ENCODE measurements around the gene ZSWIM4.

ZSWIM4 gene

GRCh38 chr19:13781547-13781946 lies 13.7 kb upstream of the ZSWIM4 start:
- DNase-seq: peak; percentile 87 to 95
- peaks cover 5 to 35% (median 17%) of the 10 kb centered on the region in 4 donors for H3K4me1 ChIP-seq
- intact Hi-C loops (cut with DNase I; ENCODE audit: low total_unique reads): loop anchor here (10.0 kb wide), 1 partner anchor 293 kb away; the partner anchor contains the start of gene MISP3
- peaks cover 17 to 35% (median 29%) of the 10 kb centered on the region in 3 donors for H3K36me3 ChIP-seq
- H3K4me3 ChIP-seq: no peak overlapping the region
- peak overlapping the region; percentile 57 to 63 for H3K27ac ChIP-seq
- no peaks in the 10 kb centered on the region for H3K27me3 ChIP-seq
- TF ChIP-seq CTCF (IDR thresholded peaks at IDR 0.05): no peak
- no peaks in the 10 kb centered on the region for H3K9me3 ChIP-seq

DNA sequence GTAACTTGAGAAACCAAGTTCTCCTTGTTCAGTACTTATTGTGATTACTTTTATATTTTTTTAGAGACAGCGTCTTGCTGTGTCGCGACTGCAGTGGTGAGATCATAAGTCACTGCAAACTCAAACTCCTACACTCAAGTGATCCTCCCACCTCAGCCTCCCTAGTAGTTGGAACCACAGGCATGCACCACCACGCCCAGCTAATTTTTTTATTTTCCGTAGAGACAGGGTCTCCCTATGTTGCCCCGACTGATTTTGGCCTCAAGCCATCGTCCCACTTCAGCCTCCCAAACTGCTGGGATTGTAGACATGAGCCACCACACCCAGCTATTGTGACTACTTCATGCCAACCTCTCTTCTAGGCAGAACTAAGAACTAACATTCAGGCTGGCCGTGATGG lies 12.7 kb upstream of the ZSWIM4 start:
- intact Hi-C loops (cut with DNase I; ENCODE audit: low total_unique reads): loop anchor here (10.0 kb wide), 1 partner anchor 292 kb away; the partner anchor contains the start of gene MISP3
- Histone ChIP-seq H3K27me3 (no peaks in the 10 kb centered on the region), H3K9me3 (no peaks in the 10 kb centered on the region), H3K27ac (peak overlapping the region; percentile 6 to 63), H3K36me3 (peaks cover 15 to 25% (median 24%) of the 10 kb centered on the region in 3 donors), H3K4me1 (peaks cover 5 to 42% (median 21%) of the 10 kb centered on the region in 4 donors), H3K4me3 (no peak overlapping the region)
- DNase-seq: no peak
- TF ChIP-seq CTCF (IDR thresholded peaks at IDR 0.05): no peak

DNA sequence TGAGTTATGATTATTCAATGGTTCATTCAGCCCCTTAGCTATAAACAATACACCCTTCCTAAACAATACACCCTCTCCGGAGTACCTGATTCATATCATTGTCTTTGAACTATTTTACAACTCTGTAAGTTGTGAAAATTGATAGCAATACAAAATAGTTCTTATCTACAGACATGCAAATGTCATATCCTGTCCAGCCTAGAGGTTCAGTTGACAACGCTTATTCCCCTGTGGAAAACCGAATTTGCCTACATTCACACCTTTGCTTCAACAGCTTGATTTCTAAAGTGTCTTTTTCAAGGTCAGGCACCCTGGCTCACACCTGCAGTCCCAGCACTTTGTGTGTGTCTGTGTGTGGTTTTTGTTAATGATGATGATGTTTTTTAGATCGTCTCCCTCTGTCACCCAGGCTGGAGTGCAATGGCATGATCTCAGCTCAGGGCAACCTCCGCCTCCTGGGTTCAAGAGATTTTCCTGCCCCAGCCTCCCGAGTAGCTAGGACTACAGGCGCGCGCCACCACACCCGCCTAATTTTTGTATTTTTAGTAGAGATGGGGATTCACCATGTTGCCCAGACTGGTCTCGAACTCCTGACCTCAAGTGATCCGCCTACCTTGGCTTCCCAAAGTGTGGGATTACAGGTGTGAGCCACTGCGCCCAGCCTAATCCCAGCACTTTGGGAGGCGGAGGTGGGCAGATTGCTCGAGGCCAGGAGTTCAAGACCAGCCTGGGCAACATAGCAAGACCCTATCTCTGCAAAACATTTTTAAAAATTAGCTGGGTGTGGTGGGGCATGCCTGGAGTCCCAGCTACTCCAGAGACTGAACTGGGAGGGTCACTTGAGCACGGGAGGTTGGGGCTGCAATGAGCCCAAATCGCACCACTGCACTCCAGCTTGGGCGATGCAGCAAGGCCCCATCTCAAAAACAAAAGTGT lies 11.4 kb upstream of the ZSWIM4 start:
- H3K4me3 ChIP-seq: no peak overlapping the region
- peak overlapping the region; percentile 63 to 92 for H3K27ac ChIP-seq
- no peaks in the 10 kb centered on the region for H3K27me3 ChIP-seq
- H3K9me3 ChIP-seq: no peaks in the 10 kb centered on the region
- H3K36me3 ChIP-seq: peaks cover 2 to 12% (median 11%) of the 10 kb centered on the region in 3 donors
- intact Hi-C loops (cut with DNase I; ENCODE audit: low total_unique reads): loop anchor here (2.0 to 10.0 kb wide), 2 partner anchors 79 to 291 kb away; partner anchors contain the start of gene MISP3
- DNase-seq: no peak
- peaks cover 5 to 54% (median 30%) of the 10 kb centered on the region in 4 donors for H3K4me1 ChIP-seq
- TF ChIP-seq CTCF (IDR thresholded peaks at IDR 0.05): no peak

GRCh38 chr19:13784731-13785452 lies 10.4 kb upstream of the ZSWIM4 start:
- Histone ChIP-seq H3K4me3 (no peak overlapping the region), H3K4me1 (peaks cover 5 to 63% (median 37%) of the 10 kb centered on the region in 4 donors)

More at GRCh38 chr19:13784731-13785452, 10.4 kb upstream of the ZSWIM4 start:
- no peaks in the 10 kb centered on the region for H3K27me3 ChIP-seq
- no peaks in the 10 kb centered on the region for H3K9me3 ChIP-seq
- intact Hi-C loops (cut with DNase I; ENCODE audit: low total_unique reads): loop anchor here (2.0 to 10.0 kb wide), 2 partner anchors 78 to 290 kb away; partner anchors contain the start of gene MISP3
- TF ChIP-seq CTCF (IDR thresholded peaks at IDR 0.05): peak; percentile 69 to 72
- H3K36me3 ChIP-seq: peaks cover 0 to 1% (median under 1%) of the 10 kb centered on the region in 3 donors
- peak overlapping the region; percentile 63 to 92 for H3K27ac ChIP-seq
- peak; percentile 72 to 91 for DNase-seq

All from tibial artery (tissue), 4 donors.